Left lung (tissue), 10 donors: Measurements from ENCODE around the gene PREX1. TPM values are rescaled to one million over a fixed set of nuclear protein-coding genes. Genes with fewer than 3 reads are reported as not detected.
A peak's percentile ranks its signal among the peaks of the same experiment; 100 is the strongest.

Experiments used
- ATAC-seq: fragments of 200-7000 bp; cut with Tn5 transposase; one replicate; pipeline ENCODE4 v1.9.1; 2020; ENCODE audit warnings: moderate library complexity
- DNase-seq, 4 donors: peaks; one replicate each; pipeline ENCODE4 v3.0.0-alpha.2; 2013 to 2020
- H3K27ac ChIP-seq, 2 donors: fragments of 200-600 bp; sonication (generic) in 1 of 2; one replicate each; pipeline versions ENCODE4 v1.5.0 to v1.8.0; 2020 to 2021
- H3K27me3 ChIP-seq, 2 donors: fragments of 200-600 bp; sonication (generic) in 1 of 2; one replicate each; pipeline versions ENCODE4 v1.5.0 to v1.8.0; 2020 to 2021
- H3K36me3 ChIP-seq, 2 donors: fragments of 200-600 bp; sonication (generic) in 1 of 2; one replicate each; pipeline versions ENCODE4 v1.5.0 to v1.8.0; 2020 to 2021
- H3K4me1 ChIP-seq, 2 donors: fragments of 200-600 bp; one replicate each; pipeline ENCODE4 v1.8.0; 2021
- H3K4me3 ChIP-seq, 2 donors: fragments of 200-600 bp; sonication (generic) in 1 of 2; one replicate each; pipeline versions ENCODE4 v1.5.0 to v1.8.0; 2020 to 2021; ENCODE audit warnings: mild to moderate bottlenecking in 1 of 2
- H3K9me3 ChIP-seq, 2 donors: fragments of 200-600 bp; sonication (generic) in 1 of 2; one replicate each; pipeline versions ENCODE4 v1.5.0 to v1.8.0; 2020 to 2021
- CTCF ChIP-seq, 2 donors: fragments of 200-600 bp; sonication (generic) in 1 of 2; IDR thresholded peaks; one replicate each; pipeline versions ENCODE4 v1.5.0 to v1.8.0; 2021; ENCODE audit warnings: antibody characterized with exemption in 2 of 2
- intact Hi-C, 2 donors: fragments of 100-400 bp; cut with DNase I; formaldehyde crosslinking; loops; one replicate each; pipeline versions ENCODE4 v1.11.2 to v1.14.2; 2022
- polyA plus RNA-seq, 6 donors: library from polyadenylated mRNA; unstranded; fragments of 120-200 nt; gene quantifications; one replicate each; pipeline ENCODE4 v1.2.1, GENCODE V29; 2013; ENCODE audit not compliant: insufficient read length in 6 of 6
- total RNA-seq, 2 donors: library from RNA; stranded (reverse); fragmentation: NEBNext Ultra II Directional; extraction: Animal tissue kit (Norgen Biotek cat#: 25700); gene quantifications; one replicate each; pipeline ENCODE4 v1.2.1, GENCODE V29; 2021
- donor health status: DM: no; HTN: yes; CAD: no.
- donor health status: DM: no; HTN: no; CAD: no.

The PREX1 gene
- total and polyA plus RNA-seq, 8 donors, result 20.3 to 111 (median 26.1) TPM

GRCh38 chr20:48736636-48737035, 91.2 kb downstream of the PREX1 start:
- H3K27ac ChIP-seq, result peak overlapping the region in 1 of 2 donors; percentile 55
- H3K9me3 ChIP-seq, result no peaks in the 10 kb centered on the region
- no peaks in the 10 kb centered on the region for H3K27me3 ChIP-seq
- H3K4me1 ChIP-seq, result peaks cover 7 to 86% of the 10 kb centered on the region in 2 donors
- no peak for DNase-seq
- no peak for TF ChIP-seq CTCF (IDR thresholded peaks at IDR 0.05)
- ATAC-seq, result no peak
- H3K4me3 ChIP-seq, result no peak overlapping the region
- H3K36me3 ChIP-seq, result peaks cover 0 to 68% of the 10 kb centered on the region in 2 donors
- intact Hi-C loops, result no loop called here

- TF ChIP-seq CTCF (IDR thresholded peaks at IDR 0.05), result no peak
- H3K4me1 ChIP-seq, result peaks cover 7 to 90% of the 10 kb centered on the region in 2 donors
- H3K27ac ChIP-seq, result peak overlapping the region in 1 of 2 donors; percentile 55
- ATAC-seq (no peak), DNase-seq (no peak)
- intact Hi-C loops, result no loop called here
- H3K4me3 ChIP-seq, result no peak overlapping the region
- H3K27me3 ChIP-seq, result no peaks in the 10 kb centered on the region
- peaks cover 0 to 68% of the 10 kb centered on the region in 2 donors for H3K36me3 ChIP-seq
- no peaks in the 10 kb centered on the region for H3K9me3 ChIP-seq
These were observed 91.6 kb downstream of the PREX1 start for GRCh38 chr20:48736231-48736630.

GRCh38 chr20:48735112-48735511, 92.7 kb downstream of the PREX1 start:
- peaks cover 7 to 96% of the 10 kb centered on the region in 2 donors for H3K4me1 ChIP-seq
- peak in 1 of 4 donors; percentile 21 for DNase-seq
- H3K9me3 ChIP-seq, result no peaks in the 10 kb centered on the region
- H3K4me3 ChIP-seq, result no peak overlapping the region
- no peak for TF ChIP-seq CTCF (IDR thresholded peaks at IDR 0.05)
- H3K27me3 ChIP-seq, result no peaks in the 10 kb centered on the region
- peak overlapping the region in 1 of 2 donors; percentile 55 for H3K27ac ChIP-seq
- intact Hi-C loops, result no loop called here
- ATAC-seq, result no peak
- H3K36me3 ChIP-seq, result peaks cover 0 to 61% of the 10 kb centered on the region in 2 donors

GRCh38 chr20:48734104-48734749, 93.6 kb downstream of the PREX1 start:
- intact Hi-C loops, result no loop called here
- no peak for DNase-seq
- peak overlapping the region in 1 of 2 donors; percentile 55 for H3K27ac ChIP-seq

More at GRCh38 chr20:48734104-48734749, 93.6 kb downstream of the PREX1 start:
- Histone ChIP-seq H3K36me3 (peaks cover 0 to 61% of the 10 kb centered on the region in 2 donors), H3K4me3 (no peak overlapping the region), H3K27me3 (no peaks in the 10 kb centered on the region), H3K9me3 (no peaks in the 10 kb centered on the region), H3K4me1 (peaks cover 7 to 96% of the 10 kb centered on the region in 2 donors)
- TF ChIP-seq CTCF (IDR thresholded peaks at IDR 0.05), result no peak
- ATAC-seq, result no peak
